CD4-positive, alpha-beta T cell treated with Interleukin-17A for 4 hours (primary cell): ENCODE results near the gene CFAP299.

ENCODE experiments used
- DNase-seq: peaks from one replicate; pipeline ENCODE4 v3.0.0-alpha.2; 2020; ENCODE audit warnings: mixed read lengths

CFAP299 gene

DNA sequence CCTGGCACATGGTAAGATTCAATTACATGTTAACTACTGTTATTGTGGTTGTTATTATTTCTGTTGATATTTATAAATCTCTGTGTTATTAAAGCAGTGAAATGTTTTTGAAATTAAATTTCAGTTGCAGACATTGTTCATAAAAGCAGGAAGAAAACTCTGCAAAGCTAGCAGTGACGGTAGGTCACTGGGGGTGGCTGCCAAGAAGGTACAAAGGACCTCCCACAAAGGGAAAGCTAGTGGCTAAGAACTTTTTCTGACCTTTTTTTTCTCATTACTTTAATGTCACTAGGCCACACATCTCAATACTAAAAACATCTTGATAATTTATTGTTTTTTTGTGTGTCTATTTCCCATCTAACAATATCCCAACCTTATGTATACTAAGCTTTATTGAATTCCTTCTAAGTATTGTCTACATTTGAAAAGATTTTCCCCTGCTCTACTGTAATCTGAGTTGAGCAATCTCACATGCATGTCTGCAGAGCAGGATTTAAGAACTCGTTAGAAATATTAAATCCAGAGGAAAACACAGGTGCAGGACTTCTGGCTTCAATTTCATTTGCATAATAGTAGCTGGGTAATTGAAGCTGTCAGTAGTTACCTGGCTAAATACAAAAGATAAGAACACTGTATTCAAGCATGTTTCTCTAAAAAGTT lies 197.3 kb downstream of the CFAP299 start:
- DNase-seq: no peak

DNA sequence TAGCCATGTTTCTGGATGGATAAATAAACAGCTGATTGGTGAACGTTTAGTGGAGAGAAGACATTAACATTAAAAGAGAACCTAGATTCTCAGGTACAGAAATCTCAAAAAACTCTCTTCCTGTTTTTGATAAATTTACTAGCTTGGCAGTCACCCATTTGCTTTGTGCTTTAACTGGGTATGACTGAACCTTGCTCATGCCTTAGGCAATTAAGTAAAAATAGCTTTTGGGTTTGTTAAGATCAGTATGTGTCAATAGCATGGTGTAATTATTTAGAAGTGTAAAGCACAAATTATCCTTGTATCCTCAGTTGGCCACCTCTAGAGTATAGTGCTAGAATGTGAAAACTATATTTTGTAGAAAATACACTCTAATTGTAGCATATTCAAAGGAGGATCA lies 200.0 kb downstream of the CFAP299 start:
- DNase-seq: no peak

GRCh38 chr4:80538276-80538926 lies 202.9 kb downstream of the CFAP299 start:
- DNase-seq: no peak

DNA sequence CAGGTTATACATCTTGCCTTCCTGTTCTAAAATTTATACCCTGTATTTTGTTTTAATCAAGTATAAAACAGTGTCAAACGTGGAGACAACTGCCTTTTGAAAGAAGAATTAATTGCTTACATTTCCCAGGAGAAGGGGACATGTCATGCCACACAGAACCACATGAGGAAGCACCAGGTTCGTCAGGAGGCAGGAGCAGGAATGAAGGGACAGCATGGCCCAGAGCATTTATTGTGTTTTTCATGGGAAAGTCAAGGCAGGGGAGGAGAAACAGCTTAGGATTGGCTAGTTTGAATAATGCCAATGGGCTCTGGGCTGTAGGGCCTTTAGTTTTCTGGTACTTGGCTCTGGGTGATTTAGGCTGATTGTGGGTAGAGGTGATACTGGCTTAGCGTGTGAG lies 203.7 kb downstream of the CFAP299 start:
- DNase-seq: no peak

- DNase-seq: no peak
Observed at GRCh38 chr4:80540349-80540748, 204.8 kb downstream of the CFAP299 start.

- no peak for DNase-seq
Observed at GRCh38 chr4:80540785-80541469, 205.4 kb downstream of the CFAP299 start.

DNA sequence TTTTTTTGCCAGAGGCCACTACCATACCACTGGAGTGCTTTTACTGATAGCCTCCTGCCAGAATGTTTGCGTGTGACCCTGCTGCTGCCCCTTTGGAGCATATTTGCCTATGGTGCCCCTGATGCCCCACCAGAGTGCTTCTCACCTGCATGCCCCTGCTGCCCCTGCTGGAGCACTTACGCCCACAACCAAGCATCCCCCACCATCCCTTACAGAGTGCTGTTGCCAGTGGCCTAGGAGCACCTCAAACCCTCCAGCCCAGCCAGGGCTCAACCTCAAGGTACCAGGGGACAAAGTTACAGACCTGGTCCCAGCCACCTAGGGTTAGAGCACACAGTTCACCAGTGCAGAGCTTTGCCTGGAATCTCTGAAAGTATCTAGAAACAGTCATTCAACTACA lies 207.2 kb downstream of the CFAP299 start:
- no peak for DNase-seq

DNA sequence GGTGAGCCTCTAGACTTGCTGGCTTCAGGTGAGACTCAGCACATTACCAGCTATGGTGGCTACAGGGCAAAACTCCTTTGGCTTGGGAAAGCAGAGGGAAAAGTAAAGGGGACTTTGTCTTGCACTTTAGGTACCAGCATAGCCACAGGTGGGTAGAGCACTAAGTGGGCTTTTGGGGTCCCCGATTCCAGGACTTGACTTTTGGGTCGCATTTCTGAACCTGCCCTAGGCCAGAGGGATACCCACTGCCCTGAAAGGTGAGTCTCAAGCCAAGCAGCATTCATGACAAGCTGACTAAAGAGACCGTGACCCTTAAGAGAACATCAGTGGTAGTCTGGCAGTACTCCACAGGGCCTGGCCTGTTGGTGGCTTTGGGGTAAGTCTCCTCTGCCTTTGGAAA lies 224.8 kb downstream of the CFAP299 start:
- DNase-seq: no peak

DNA sequence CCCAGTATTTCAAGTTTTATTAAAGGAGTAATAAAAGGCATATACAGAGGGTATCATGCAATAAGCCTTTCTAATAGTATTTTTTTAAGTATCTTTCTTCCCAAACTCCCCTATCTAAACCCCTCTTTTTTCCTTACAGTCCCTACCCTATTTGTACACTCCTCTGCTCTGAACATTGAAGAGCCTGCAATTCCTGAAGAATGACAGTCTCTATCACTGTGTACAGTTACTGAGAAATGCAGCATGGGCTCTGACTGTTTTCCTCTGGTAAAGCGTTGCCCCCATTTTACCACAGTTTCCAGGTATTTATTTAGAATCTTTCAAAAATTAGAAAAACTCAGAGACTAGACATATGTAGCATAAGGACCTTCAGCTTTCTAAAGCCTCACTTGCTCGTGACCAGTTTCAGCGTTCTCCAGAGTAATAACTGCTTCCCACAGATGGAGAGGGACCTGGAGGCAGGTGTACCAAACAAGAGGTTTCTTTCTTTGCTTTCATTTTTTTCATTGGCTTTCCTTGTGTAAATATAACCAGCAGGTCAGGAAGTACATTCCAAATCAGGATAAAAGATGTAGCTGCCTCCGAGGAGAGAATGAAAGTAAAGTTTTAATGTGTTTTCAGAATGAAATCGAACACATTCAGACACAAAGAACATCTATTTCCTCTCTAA lies 230.8 kb downstream of the CFAP299 start:
- DNase-seq: no peak

GRCh38 chr4:80568891-80569290 lies 233.4 kb downstream of the CFAP299 start:
- DNase-seq: no peak

DNA sequence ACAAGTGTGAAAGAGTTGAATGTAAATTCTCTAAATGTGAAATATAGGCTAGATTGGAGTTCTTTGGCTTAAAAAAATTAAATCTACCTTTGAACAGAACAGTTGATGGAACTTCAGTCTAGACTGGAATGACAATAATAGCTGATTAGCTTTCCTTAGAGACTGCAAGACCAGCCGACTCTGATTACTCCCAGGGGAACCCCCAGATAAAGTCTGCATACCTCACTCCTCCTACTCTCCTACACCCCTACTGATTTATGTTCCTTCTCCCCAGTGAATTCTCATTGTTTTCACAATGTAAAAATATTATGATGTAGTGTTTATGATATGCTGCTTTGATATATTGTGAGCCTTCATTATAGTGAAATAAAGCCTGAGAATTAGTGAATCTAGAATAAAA lies 241.3 kb downstream of the CFAP299 start:
- no peak for DNase-seq

DNA sequence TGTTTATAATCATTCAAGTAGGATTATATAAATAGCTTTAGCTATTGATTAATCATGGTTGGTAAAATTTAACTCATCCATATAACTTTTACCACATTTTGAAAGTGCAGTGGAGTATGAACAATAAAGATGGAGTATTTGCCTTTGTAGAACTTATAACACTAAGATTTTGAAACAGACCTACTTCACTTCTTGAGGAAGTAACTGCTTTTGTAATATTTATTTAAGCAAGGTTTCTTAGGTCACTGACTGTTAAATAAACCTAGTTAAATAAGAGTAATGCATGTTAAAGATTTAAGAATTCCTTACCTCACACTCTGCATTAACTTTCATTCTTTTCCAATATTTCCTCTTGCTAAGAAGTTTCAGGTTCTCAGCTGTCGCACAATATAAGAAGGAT lies 242.5 kb downstream of the CFAP299 start:
- DNase-seq: no peak

DNA sequence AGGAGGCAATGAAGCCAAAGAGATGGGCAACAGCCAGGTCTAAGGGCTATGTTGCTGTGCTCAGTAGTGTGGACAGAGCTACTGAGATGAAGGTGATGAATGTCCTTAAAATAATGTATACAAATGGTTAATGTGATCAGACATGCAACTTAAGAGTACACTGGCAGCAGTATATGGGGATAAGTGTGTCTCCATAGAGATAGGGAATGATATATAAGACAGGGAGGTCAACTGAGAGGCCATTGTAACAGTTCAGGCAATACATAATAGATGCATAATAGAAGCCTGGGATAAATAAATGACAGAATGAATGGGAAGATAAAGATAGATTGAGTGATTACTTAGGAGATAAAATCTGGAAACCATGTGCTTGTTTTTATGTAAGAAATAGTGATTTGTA lies 250.0 kb downstream of the CFAP299 start:
- DNase-seq: no peak

DNA sequence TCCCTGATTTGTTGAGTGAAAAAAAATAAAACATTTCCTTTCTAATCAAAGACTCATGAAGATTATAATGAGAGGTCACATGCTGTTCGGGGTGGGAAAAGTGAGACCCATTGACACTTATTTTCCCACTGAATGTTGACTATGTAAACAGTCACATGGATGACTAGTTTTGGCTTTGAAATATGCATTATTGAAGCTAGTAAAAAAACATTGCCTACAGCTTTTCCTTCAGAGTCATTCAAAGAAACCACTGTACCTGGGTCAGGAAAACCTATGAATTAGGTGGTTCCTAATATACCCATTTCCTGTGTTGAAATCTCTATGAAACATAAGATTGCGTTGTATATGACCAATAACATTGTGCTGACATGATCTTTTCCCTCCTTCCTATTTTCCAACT lies 251.2 kb downstream of the CFAP299 start:
- no peak for DNase-seq

GRCh38 chr4:80587871-80588385 lies 252.4 kb downstream of the CFAP299 start:
- DNase-seq: no peak

GRCh38 chr4:80592950-80593349 lies 257.4 kb downstream of the CFAP299 start:
- no peak for DNase-seq

DNA sequence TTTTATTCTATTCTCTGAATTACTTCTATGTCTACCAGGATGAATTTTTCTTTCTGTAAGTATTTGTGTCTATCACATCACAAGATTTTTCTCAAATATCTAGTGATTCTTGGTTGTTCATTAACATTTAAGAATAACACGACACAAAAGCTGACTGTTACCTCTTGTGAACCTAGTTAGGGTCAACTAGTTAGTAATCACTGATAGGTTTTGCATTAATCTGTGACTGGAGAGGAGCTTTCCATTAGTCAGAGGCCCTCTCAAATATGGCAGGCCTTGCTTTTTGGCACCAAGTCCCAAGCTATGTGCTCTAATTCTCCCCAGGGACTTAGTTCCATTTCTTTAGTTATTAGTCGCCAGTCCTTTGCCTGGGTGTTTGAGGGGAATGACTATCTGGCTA lies 259.2 kb downstream of the CFAP299 start:
- DNase-seq: no peak

DNA sequence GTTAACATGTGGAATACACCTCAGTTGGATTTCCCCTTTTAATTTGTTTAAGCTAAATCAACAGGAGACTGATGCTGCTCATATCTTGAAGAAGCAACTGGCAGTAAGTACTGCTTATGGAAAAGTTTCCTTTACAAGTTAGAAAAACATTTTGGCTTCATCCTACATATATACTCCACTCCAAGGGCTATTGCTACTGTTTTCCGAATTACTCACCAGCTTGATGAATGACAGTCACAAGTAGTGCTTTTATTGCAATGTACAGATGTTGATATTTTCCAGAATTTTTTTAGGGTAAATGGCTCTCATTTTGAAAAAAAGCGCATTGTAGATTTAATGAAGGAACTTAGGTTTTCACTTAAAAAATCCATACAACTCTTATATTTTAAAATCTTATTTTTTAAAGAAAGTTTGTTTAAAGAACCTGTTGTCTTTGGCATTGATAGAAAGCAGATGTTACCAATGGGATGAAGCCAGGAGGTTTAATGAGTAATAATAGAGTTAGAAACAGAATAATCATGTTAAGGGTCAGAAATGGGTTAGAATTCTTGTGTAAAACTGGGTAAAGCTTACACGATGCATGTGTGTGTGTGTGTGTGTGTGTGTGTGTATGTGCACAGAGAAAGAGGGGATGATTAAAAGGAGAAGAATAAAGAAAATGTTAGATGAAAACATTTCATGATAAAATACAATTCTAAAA lies 272.9 kb downstream of the CFAP299 start:
- DNase-seq: no peak

GRCh38 chr4:80610199-80610598 lies 274.7 kb downstream of the CFAP299 start:
- DNase-seq: no peak

DNA sequence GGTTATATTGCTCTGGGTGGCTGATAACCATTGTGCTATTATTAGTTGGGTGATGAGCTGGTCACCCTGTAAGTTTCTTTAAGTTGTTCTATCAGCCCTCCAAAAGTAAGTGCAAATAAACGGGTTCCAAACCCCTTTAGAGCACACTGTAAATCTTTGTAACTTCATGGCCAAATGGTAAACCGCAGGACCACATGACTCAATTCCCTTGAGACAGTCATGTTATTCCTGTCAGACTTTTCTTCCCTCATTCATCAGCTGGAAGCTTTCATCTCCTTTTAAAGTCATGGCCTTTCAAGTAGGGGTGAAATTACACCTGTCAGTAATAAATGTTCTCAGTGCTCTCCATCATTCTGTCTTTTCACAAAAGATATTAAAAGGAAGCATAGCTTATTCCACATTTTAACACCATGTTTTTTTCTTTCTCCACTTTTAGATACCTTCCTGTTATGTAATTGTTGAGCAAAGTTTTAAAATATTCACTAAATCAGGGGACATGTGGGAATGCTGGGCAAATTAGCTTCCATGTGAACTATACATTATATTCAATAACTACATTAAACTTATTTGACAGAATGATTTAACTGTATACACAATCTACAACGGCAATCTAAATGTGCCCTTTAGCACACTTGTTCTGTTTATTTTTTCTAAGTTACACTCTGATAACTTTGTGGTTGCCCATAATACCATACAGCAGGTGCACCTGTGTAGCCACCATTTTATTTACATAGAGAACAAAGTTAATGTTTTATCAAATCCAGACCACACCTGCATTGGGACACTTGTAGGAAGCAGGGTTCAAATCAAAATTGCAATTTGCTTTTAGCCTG lies 275.5 kb downstream of the CFAP299 start:
- DNase-seq: no peak

- no peak for DNase-seq
Observed at GRCh38 chr4:80611678-80611979, 276.1 kb downstream of the CFAP299 start.

GRCh38 chr4:80613470-80613869 lies 277.9 kb downstream of the CFAP299 start:
- no peak for DNase-seq
